Thyroid gland (tissue), 4 donors: ENCODE results near the gene SORL1. TPM values are rescaled to one million over a fixed set of nuclear protein-coding genes. Genes with fewer than 3 reads are reported as not detected.

Source experiments
- DNase-seq, 2 donors: peaks; one replicate each; pipeline ENCODE4 v3.0.0-alpha.2; 2019
- H3K27ac ChIP-seq, 3 donors: fragments of 200-600 bp; sonication (generic); 1 replicate in 2 of 3; 2 replicates in 1 of 3; pipeline ENCODE4 v1.5.1; 2016 to 2019; ENCODE audit warnings: mild to moderate bottlenecking in 1 of 3, moderate library complexity in 1 of 3
- H3K27me3 ChIP-seq: fragments of 200-600 bp; sonication (generic); one replicate; pipeline ENCODE4 v1.5.1; 2019
- H3K36me3 ChIP-seq, 2 donors: fragments of 200-600 bp; sonication (generic); one replicate each; pipeline ENCODE4 v1.5.1; 2016 to 2019
- H3K4me1 ChIP-seq, 2 donors: fragments of 200-600 bp; sonication (generic); one replicate each; pipeline ENCODE4 v1.5.1; 2017 to 2019
- H3K4me3 ChIP-seq, 3 donors: fragments of 200-600 bp; sonication (generic); replicated peaks in 1 of 3; 1 replicate in 2 of 3; 2 replicates in 1 of 3; pipeline ENCODE4 v1.5.1; 2016; ENCODE audit warnings: mild to moderate bottlenecking in 1 of 3
- H3K9me3 ChIP-seq: fragments of 200-600 bp; sonication (generic); one replicate; pipeline ENCODE4 v1.5.1; 2017
- CTCF ChIP-seq, 6 experiments: fragments of 200-600 bp in 3 of 6; fragments of 450-650 bp in 3 of 6; sonication (generic) in 3 of 6; IDR thresholded peaks; one replicate each; pipeline ENCODE4 v1.5.1; 2016 to 2019; ENCODE audit warnings: antibody characterized with exemption in 6 of 6, mild to moderate bottlenecking in 2 of 6, inconsistent platforms in 1 of 6, moderate library complexity in 1 of 6
- POLR2A ChIP-seq, 2 donors: fragments of 450-650 bp; IDR thresholded peaks; one replicate each; pipeline ENCODE4 v1.6.1; 2017; ENCODE audit warnings: antibody characterized with exemption in 2 of 2, mild to moderate bottlenecking in 2 of 2, moderate library complexity in 1 of 2
- WGBS, 2 donors: methylation state at CpG; one replicate each; pipeline ENCODE4 v1.1.5; 2017; 5-methylcytosine and 5-hydroxymethylcytosine counted together
- intact Hi-C: fragments of 100-400 bp; cut with DNase I; formaldehyde crosslinking; loops from one replicate; pipeline ENCODE4 v1.15.1; 2023
- total RNA-seq, 4 donors: library from RNA; depleted of rRNA; stranded (reverse); fragments of >200 nt; gene quantifications; one replicate each; pipeline ENCODE4 v1.2.3, GENCODE V29; 2016

SORL1 gene
- total RNA-seq, 4 donors from 2014 or later, result 19.6 to 73.8 (median 53.6) TPM

DNA sequence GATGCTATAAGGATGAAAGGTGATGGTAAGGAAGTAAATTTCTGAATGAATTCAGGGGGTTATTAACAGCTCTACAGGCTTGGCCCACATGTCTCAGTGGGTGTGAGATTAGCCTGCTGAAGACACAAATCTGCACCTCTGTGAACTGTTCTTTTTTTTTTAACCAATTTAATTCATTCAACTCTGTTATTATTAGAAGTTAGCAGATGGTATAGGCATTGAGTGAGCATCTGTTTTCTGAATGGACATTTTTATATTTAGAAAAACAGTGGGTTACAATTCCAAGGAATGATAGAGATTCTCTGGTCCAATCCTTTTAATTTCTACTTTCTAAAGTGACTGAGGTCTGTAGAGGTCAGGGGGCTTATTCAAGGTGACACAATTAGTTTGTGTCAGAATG lies 122.7 kb downstream of the SORL1 start:
- H3K36me3 ChIP-seq, result no peaks in the 10 kb centered on the region
- TF ChIP-seq POLR2A (IDR thresholded peaks at IDR 0.05) (no peak), CTCF (IDR thresholded peaks at IDR 0.05) (no peak)
- DNase-seq, result no peak
- no peaks in the 10 kb centered on the region for H3K27me3 ChIP-seq
- no peak overlapping the region for H3K4me3 ChIP-seq
- intact Hi-C loops, result loop anchor here (10.0 kb wide), 1 partner anchor 120 kb away; the partner anchor contains the start of genes SORL1 and SORL1-AS1
- peaks cover 25 to 30% of the 10 kb centered on the region in 2 donors for H3K4me1 ChIP-seq
- H3K27ac ChIP-seq, result no peak overlapping the region
- H3K9me3 ChIP-seq, result no peaks in the 10 kb centered on the region

DNA sequence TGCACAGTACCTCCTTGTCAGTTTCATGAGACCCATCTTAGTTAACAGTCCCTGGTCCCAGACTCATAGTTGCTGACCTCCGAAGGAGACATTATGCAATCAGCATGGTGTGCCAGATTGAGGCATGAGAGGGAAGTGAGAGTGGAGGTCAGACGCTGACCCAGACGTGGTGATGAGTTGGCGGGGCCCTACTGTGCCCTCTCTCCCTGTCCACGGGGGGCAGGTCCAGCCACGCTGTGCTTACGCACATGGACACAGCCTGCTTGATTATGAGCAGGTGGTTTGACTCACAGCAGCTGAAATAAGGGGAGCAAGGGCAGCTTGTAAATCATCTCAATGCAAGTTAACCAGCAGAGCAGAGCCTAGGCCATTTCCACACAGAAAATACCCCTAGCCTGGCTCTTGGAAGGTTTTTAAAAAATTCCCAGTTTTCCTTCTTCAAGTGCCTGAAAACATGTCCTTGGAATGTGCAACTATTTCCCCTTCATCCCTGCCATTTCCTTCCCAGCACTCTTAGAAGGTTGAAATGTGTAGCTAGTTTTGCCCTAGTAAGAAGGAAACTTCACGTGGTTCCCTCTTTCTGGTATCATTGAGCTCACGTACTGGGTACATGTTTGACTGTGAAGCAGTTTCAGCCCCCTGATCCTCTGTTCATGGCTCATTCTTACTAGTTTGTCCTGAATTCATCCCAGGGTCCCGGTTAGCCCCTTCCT lies 123.3 kb downstream of the SORL1 start:
- Histone ChIP-seq H3K36me3 (no peaks in the 10 kb centered on the region), H3K9me3 (no peaks in the 10 kb centered on the region), H3K27me3 (no peaks in the 10 kb centered on the region), H3K4me1 (peaks cover 25 to 30% of the 10 kb centered on the region in 2 donors), H3K4me3 (no peak overlapping the region), H3K27ac (peak overlapping the region; percentile 35 to 43 (median 43))
- DNase-seq, result peak; percentile 22 to 28
- WGBS, 2 donors, result 70 to 75% methylated on average over 10 of the region's 10 CpGs
- intact Hi-C loops, result loop anchor here (10.0 kb wide), 1 partner anchor 121 kb away; the partner anchor contains the start of genes SORL1 and SORL1-AS1
- no peak for TF ChIP-seq POLR2A (IDR thresholded peaks at IDR 0.05)
- no peak for TF ChIP-seq CTCF (IDR thresholded peaks at IDR 0.05)

DNA sequence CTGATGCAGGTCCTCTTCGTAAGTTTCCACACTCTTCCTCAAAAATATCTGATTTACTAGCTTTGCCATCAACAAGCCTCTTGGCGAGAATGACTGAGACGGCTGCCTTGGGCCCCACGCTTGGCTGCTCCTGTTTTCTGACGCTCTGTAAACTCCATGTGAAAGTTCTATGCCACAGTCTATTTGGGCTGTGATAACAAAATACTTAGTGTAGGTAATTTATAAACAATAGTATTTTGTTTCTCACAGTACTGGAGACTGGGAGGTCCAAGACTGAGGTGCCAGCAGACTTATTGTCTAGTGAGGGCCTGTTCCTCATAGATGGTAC lies 123.8 kb downstream of the SORL1 start:
- Histone ChIP-seq H3K27me3 (no peaks in the 10 kb centered on the region), H3K27ac (peak overlapping the region; percentile 32 to 43 (median 35)), H3K36me3 (no peaks in the 10 kb centered on the region), H3K9me3 (no peaks in the 10 kb centered on the region), H3K4me1 (peaks cover 25% of the 10 kb centered on the region in 2 donors), H3K4me3 (no peak overlapping the region)
- no peak for TF ChIP-seq CTCF (IDR thresholded peaks at IDR 0.05)
- no peak for TF ChIP-seq POLR2A (IDR thresholded peaks at IDR 0.05)
- peak; percentile 67 to 69 for DNase-seq
- WGBS, 2 donors, result 21 to 38% methylated on average over 5 of the region's 5 CpGs
- intact Hi-C loops, result loop anchor here (10.0 kb wide), 1 partner anchor 121 kb away; the partner anchor contains the start of genes SORL1 and SORL1-AS1

GRCh38 chr11:121576531-121576930 lies 124.4 kb downstream of the SORL1 start:
- intact Hi-C loops, result loop anchor here (10.0 kb wide), 1 partner anchor 122 kb away; the partner anchor contains the start of genes SORL1 and SORL1-AS1
- WGBS, 2 donors, result 80 to 81% methylated on average over 7 of the region's 7 CpGs
- H3K9me3 ChIP-seq, result no peaks in the 10 kb centered on the region
- H3K36me3 ChIP-seq, result no peaks in the 10 kb centered on the region
- peaks cover 19% of the 10 kb centered on the region in 2 donors for H3K4me1 ChIP-seq
- peak; percentile 25 to 31 for DNase-seq
- H3K27me3 ChIP-seq, result no peaks in the 10 kb centered on the region
- H3K4me3 ChIP-seq, result no peak overlapping the region
- TF ChIP-seq POLR2A (IDR thresholded peaks at IDR 0.05) (no peak), CTCF (IDR thresholded peaks at IDR 0.05) (no peak)
- H3K27ac ChIP-seq, result peak overlapping the region; percentile 32 to 43 (median 35)
